Kidney epithelial cell (primary cell): ENCODE results near the gene THSD7B. TPM values are rescaled to one million over a fixed set of nuclear protein-coding genes. Genes with fewer than 3 reads are reported as not detected.
"Not testable (repeated sequence)": the region's sequence is repeated elsewhere in the genome, so short reads cannot be mapped to it uniquely, and the experiment has no call there.

ENCODE experiments used
- DNase-seq: peaks from one replicate; pipeline ENCODE4 v3.0.0-alpha.2; 2010; ENCODE audit warnings: low read depth
- H3K27me3 ChIP-seq: 2 replicates; pipeline ENCODE4 v1.6.0; 2011; ENCODE audit warnings: low read length; ENCODE audit not compliant: control insufficient read depth, insufficient read depth
- H3K36me3 ChIP-seq: 2 replicates; pipeline ENCODE4 v1.5.1; 2011; ENCODE audit warnings: low read length; ENCODE audit not compliant: control insufficient read depth, insufficient read depth
- H3K4me3 ChIP-seq: 2 replicates; pipeline ENCODE4 v1.5.1; 2011; ENCODE audit warnings: low read depth, mild to moderate bottlenecking, control low read depth, low read length
- total RNA-seq: library from RNA; depleted of rRNA; stranded (reverse); fragments of >200 nt; gene quantifications from 2 replicates; pipeline ENCODE4 v1.2.3, GENCODE V29; 2015
- TF ChIP-seq, protein P1 (sequence below): IDR thresholded peaks from 2 replicates; pipeline ENCODE4 v1.5.1; 2011; ENCODE audit warnings: mild to moderate bottlenecking, moderate library complexity, low read length, control low read depth, inconsistent platforms; ENCODE audit not compliant: insufficient read depth, poor library complexity, severe bottlenecking

THSD7B gene
- total RNA-seq, 1 donor from 2014 or later, result 0.04 TPM

DNA sequence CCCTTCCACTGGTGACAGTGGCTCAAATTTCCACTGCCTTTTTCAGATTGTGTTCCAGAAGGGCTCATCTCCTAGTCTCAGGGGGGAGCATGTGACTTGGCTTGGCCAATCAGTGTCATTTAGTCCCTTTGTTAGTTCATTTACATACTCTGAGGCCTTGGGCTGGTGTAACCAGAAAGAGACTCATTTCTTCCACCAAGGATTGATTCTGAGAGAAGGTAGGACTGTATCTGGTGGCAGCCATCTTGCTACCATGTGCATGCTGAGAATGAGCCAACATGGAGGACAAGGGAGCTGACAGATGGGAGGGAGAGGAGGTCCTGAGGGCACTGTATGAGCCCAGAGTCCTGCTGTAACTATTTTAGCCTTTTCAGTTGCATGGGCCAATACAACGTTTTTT lies 191.7 kb downstream of the THSD7B start:
- Histone ChIP-seq H3K27me3 (no peaks in the 10 kb centered on the region), H3K36me3 (no peaks in the 10 kb centered on the region), H3K4me3 (no peak overlapping the region)
- TF ChIP-seq, protein P1, sequence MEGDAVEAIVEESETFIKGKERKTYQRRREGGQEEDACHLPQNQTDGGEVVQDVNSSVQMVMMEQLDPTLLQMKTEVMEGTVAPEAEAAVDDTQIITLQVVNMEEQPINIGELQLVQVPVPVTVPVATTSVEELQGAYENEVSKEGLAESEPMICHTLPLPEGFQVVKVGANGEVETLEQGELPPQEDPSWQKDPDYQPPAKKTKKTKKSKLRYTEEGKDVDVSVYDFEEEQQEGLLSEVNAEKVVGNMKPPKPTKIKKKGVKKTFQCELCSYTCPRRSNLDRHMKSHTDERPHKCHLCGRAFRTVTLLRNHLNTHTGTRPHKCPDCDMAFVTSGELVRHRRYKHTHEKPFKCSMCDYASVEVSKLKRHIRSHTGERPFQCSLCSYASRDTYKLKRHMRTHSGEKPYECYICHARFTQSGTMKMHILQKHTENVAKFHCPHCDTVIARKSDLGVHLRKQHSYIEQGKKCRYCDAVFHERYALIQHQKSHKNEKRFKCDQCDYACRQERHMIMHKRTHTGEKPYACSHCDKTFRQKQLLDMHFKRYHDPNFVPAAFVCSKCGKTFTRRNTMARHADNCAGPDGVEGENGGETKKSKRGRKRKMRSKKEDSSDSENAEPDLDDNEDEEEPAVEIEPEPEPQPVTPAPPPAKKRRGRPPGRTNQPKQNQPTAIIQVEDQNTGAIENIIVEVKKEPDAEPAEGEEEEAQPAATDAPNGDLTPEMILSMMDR, result no peak
- no peak for DNase-seq

- no peak for DNase-seq
- Histone ChIP-seq H3K4me3 (no peak overlapping the region), H3K36me3 (no peaks in the 10 kb centered on the region), H3K27me3 (no peaks in the 10 kb centered on the region)
- TF ChIP-seq, protein P1, result no peak
Measured at GRCh38 chr2:136962105-136962725, 196.9 kb downstream of the THSD7B start.

GRCh38 chr2:136966485-136966884 lies 201.1 kb downstream of the THSD7B start:
- DNase-seq, result no peak
- Histone ChIP-seq H3K36me3 (no peaks in the 10 kb centered on the region), H3K27me3 (no peaks in the 10 kb centered on the region), H3K4me3 (no peak overlapping the region)
- TF ChIP-seq, protein P1, result no peak

GRCh38 chr2:136980303-136980702 lies 215.0 kb downstream of the THSD7B start:
- Histone ChIP-seq H3K4me3 (no peak overlapping the region), H3K27me3 (no peaks in the 10 kb centered on the region), H3K36me3 (no peaks in the 10 kb centered on the region)
- no peak for DNase-seq
- TF ChIP-seq, protein P1, result no peak

DNA sequence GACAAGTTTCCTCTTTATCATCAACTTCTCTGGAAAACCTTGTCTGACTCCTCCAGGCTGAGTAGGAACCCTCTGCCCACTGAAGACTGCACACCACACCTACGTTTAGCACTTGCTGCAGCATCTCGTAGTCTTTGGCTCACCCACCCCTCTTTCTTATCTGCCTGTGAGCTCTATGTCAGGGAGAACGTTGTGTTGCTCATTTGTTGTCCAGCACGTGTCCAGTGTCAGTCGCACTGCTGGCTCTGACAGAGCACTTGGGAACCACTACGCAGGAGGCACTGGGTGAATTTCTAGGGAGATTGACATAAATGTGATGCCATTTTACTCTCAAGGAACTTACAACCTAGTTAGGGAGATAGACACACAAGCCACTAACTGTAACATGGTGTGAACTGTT lies 216.3 kb downstream of the THSD7B start:
- DNase-seq, H3K36me3 ChIP-seq, H3K27me3 ChIP-seq, H3K4me3 ChIP-seq: not testable (repeated sequence)

GRCh38 chr2:136985044-136985443 lies 219.7 kb downstream of the THSD7B start:
- TF ChIP-seq, protein P1, result no peak
- no peaks in the 10 kb centered on the region for H3K27me3 ChIP-seq
- H3K4me3 ChIP-seq, result no peak overlapping the region
- no peaks in the 10 kb centered on the region for H3K36me3 ChIP-seq
- no peak for DNase-seq
